SHP77 treated with DMSO at 0.1 percent for 48 hours (cell line): Measurements from ENCODE around the gene RTL5.

Experiments used
- DNase-seq: peaks from one replicate; lab custom pipeline; 2025; lab: John Stamatoyannopoulos, UW

The RTL5 gene

GRCh38 chrX:72107841-72108595, 23.7 kb downstream of the RTL5 start:
- DNase-seq = no peak

- no peak for DNase-seq
These were observed 24.4 kb downstream of the RTL5 start for GRCh38 chrX:72107320-72107719.

GRCh38 chrX:72105436-72105835, 26.3 kb downstream of the RTL5 start:
- DNase-seq = no peak

GRCh38 chrX:72102760-72103159, 29.0 kb downstream of the RTL5 start:
- no peak for DNase-seq

- DNase-seq = no peak
These were observed 29.6 kb downstream of the RTL5 start for GRCh38 chrX:72102126-72102525.

GRCh38 chrX:72101597-72102037, 30.1 kb downstream of the RTL5 start:
- no peak for DNase-seq

- no peak for DNase-seq
These were observed 30.8 kb downstream of the RTL5 start for GRCh38 chrX:72100824-72101351.

GRCh38 chrX:72100051-72100755, 31.5 kb downstream of the RTL5 start:
- DNase-seq = no peak

- DNase-seq = no peak
These were observed 34.6 kb downstream of the RTL5 start for GRCh38 chrX:72097098-72097497.

GRCh38 chrX:72095370-72095769, 36.3 kb downstream of the RTL5 start:
- no peak for DNase-seq

GRCh38 chrX:72094894-72095293, 36.8 kb downstream of the RTL5 start:
- DNase-seq = no peak

- DNase-seq = no peak
These were observed 42.5 kb downstream of the RTL5 start for GRCh38 chrX:72089254-72089653.

- DNase-seq = no peak
These were observed 43.0 kb downstream of the RTL5 start for GRCh38 chrX:72088761-72089160.

- DNase-seq = no peak
These were observed 44.7 kb downstream of the RTL5 start for GRCh38 chrX:72086995-72087394.

GRCh38 chrX:72084114-72084513, 47.6 kb downstream of the RTL5 start:
- DNase-seq = no peak

- DNase-seq = no peak
These were observed 48.4 kb downstream of the RTL5 start for GRCh38 chrX:72083291-72083690.

GRCh38 chrX:72081605-72082320, 50.0 kb downstream of the RTL5 start:
- no peak for DNase-seq

GRCh38 chrX:72080800-72081199, 50.9 kb downstream of the RTL5 start:
- DNase-seq = no peak

GRCh38 chrX:72080150-72080549, 51.6 kb downstream of the RTL5 start:
- no peak for DNase-seq

- DNase-seq = no peak
These were observed 52.1 kb downstream of the RTL5 start for GRCh38 chrX:72079607-72080006.

GRCh38 chrX:72078411-72078810, 53.3 kb downstream of the RTL5 start:
- DNase-seq = no peak
